NCI-H510A (cell line): Measurements from ENCODE around the gene PTX4.

Source experiments
- DNase-seq: peaks from one replicate; lab custom pipeline; 2025; lab: John Stamatoyannopoulos, UW

The PTX4 gene

GRCh38 chr16:1524366-1524765 is 35.6 kb upstream of the PTX4 start:
- no peak for DNase-seq

- DNase-seq, result no peak
These were observed 35.0 kb upstream of the PTX4 start for GRCh38 chr16:1523581-1524245.

- DNase-seq, result no peak
These were observed 31.7 kb upstream of the PTX4 start for GRCh38 chr16:1520461-1520860.

- no peak for DNase-seq
These were observed 31.1 kb upstream of the PTX4 start for GRCh38 chr16:1519831-1520230.

- no peak for DNase-seq
These were observed 29.9 kb upstream of the PTX4 start for GRCh38 chr16:1518626-1519135.

- no peak for DNase-seq
These were observed 25.8 kb upstream of the PTX4 start for GRCh38 chr16:1514507-1514906.

GRCh38 chr16:1512774-1513173 is 24.0 kb upstream of the PTX4 start:
- DNase-seq, result no peak

GRCh38 chr16:1511662-1512569 is 23.2 kb upstream of the PTX4 start:
- DNase-seq, result no peak

GRCh38 chr16:1510941-1511351 is 22.2 kb upstream of the PTX4 start:
- no peak for DNase-seq

- DNase-seq, result no peak
These were observed 21.5 kb upstream of the PTX4 start for GRCh38 chr16:1510272-1510671.

GRCh38 chr16:1509307-1510221 is 20.8 kb upstream of the PTX4 start:
- no peak for DNase-seq

- DNase-seq, result no peak
These were observed 19.9 kb upstream of the PTX4 start for GRCh38 chr16:1508494-1509187.

GRCh38 chr16:1506494-1507213 is 17.9 kb upstream of the PTX4 start:
- DNase-seq, result no peak

- DNase-seq, result no peak
These were observed 17.2 kb upstream of the PTX4 start for GRCh38 chr16:1505912-1506311.

- DNase-seq, result no peak
These were observed 16.5 kb upstream of the PTX4 start for GRCh38 chr16:1505073-1505844.

GRCh38 chr16:1503110-1503955 is 14.6 kb upstream of the PTX4 start:
- no peak for DNase-seq

GRCh38 chr16:1502092-1503004 is 13.6 kb upstream of the PTX4 start:
- DNase-seq, result no peak

- DNase-seq, result no peak
These were observed 12.9 kb upstream of the PTX4 start for GRCh38 chr16:1501630-1502029.
